ENCODE results near the gene ANKUB1.

The ANKUB1 gene

GRCh38 chr3:149744606-149745005, 47.7 kb downstream of the ANKUB1 start:
- H3K9ac ChIP-seq (ENCODE audit: low read length in 5 of 5): no peak overlapping the region
- H3K9me3 ChIP-seq (ENCODE audit: control insufficient read depth in 5 of 5, low read length in 5 of 5): no peaks in the 10 kb centered on the region
- peaks cover 50 to 81% (median 64%) of the 10 kb centered on the region in 5 donors for H3K36me3 ChIP-seq (ENCODE audit: control insufficient read depth in 5 of 5, insufficient read depth in 5 of 5, low read length in 5 of 5)
- H3K27me3 ChIP-seq (ENCODE audit: control insufficient read depth in 5 of 5, insufficient read depth in 4 of 5, low read length in 5 of 5): no peaks in the 10 kb centered on the region
- H3K4me1 ChIP-seq (ENCODE audit: control insufficient read depth in 5 of 5, insufficient read depth in 5 of 5, low read length in 5 of 5): no peaks in the 10 kb centered on the region
- no peak overlapping the region for H3K4me3 ChIP-seq (ENCODE audit: low read depth in 1 of 5, low read length in 5 of 5)
- H3K27ac ChIP-seq (ENCODE audit: low read depth, low read length): no peak overlapping the region

- H3K36me3 ChIP-seq (ENCODE audit: control insufficient read depth in 5 of 5, insufficient read depth in 5 of 5, low read length in 5 of 5): peaks cover 50 to 79% (median 66%) of the 10 kb centered on the region in 5 donors
- H3K9ac ChIP-seq (ENCODE audit: low read length in 5 of 5): no peak overlapping the region
- no peaks in the 10 kb centered on the region for H3K9me3 ChIP-seq (ENCODE audit: control insufficient read depth in 5 of 5, low read length in 5 of 5)
- no peaks in the 10 kb centered on the region for H3K27me3 ChIP-seq (ENCODE audit: control insufficient read depth in 5 of 5, insufficient read depth in 4 of 5, low read length in 5 of 5)
- no peak overlapping the region for H3K27ac ChIP-seq (ENCODE audit: low read depth, low read length)
- no peaks in the 10 kb centered on the region for H3K4me1 ChIP-seq (ENCODE audit: control insufficient read depth in 5 of 5, insufficient read depth in 5 of 5, low read length in 5 of 5)
- H3K4me3 ChIP-seq (ENCODE audit: low read depth in 1 of 5, low read length in 5 of 5): no peak overlapping the region
Measured at GRCh38 chr3:149744151-149744550, 48.2 kb downstream of the ANKUB1 start.

- H3K4me1 ChIP-seq (ENCODE audit: control insufficient read depth in 5 of 5, insufficient read depth in 5 of 5, low read length in 5 of 5): no peaks in the 10 kb centered on the region
- no peaks in the 10 kb centered on the region for H3K9me3 ChIP-seq (ENCODE audit: control insufficient read depth in 5 of 5, low read length in 5 of 5)
- no peak overlapping the region for H3K4me3 ChIP-seq (ENCODE audit: low read depth in 1 of 5, low read length in 5 of 5)
- H3K9ac ChIP-seq (ENCODE audit: low read length in 5 of 5): no peak overlapping the region
- peaks cover 20 to 47% (median 34%) of the 10 kb centered on the region in 5 donors for H3K36me3 ChIP-seq (ENCODE audit: control insufficient read depth in 5 of 5, insufficient read depth in 5 of 5, low read length in 5 of 5)
- H3K27ac ChIP-seq (ENCODE audit: low read depth, low read length): no peak overlapping the region
- H3K27me3 ChIP-seq (ENCODE audit: control insufficient read depth in 5 of 5, insufficient read depth in 4 of 5, low read length in 5 of 5): no peaks in the 10 kb centered on the region
Measured at GRCh38 chr3:149739396-149739795, 53.0 kb downstream of the ANKUB1 start.

- Histone ChIP-seq H3K27ac (ENCODE audit: low read depth, low read length) (no peak overlapping the region), H3K4me1 (ENCODE audit: control insufficient read depth in 5 of 5, insufficient read depth in 5 of 5, low read length in 5 of 5) (no peaks in the 10 kb centered on the region), H3K9ac (ENCODE audit: low read length in 5 of 5) (no peak overlapping the region), H3K9me3 (ENCODE audit: control insufficient read depth in 5 of 5, low read length in 5 of 5) (no peaks in the 10 kb centered on the region), H3K27me3 (ENCODE audit: control insufficient read depth in 5 of 5, insufficient read depth in 4 of 5, low read length in 5 of 5) (no peaks in the 10 kb centered on the region), H3K36me3 (ENCODE audit: control insufficient read depth in 5 of 5, insufficient read depth in 5 of 5, low read length in 5 of 5) (peaks cover 16 to 42% (median 29%) of the 10 kb centered on the region in 5 donors), H3K4me3 (ENCODE audit: low read depth in 1 of 5, low read length in 5 of 5) (no peak overlapping the region)
Measured at GRCh38 chr3:149738876-149739275, 53.5 kb downstream of the ANKUB1 start.

GRCh38 chr3:149736953-149737205, 55.5 kb downstream of the ANKUB1 start:
- H3K9ac ChIP-seq (ENCODE audit: low read length in 5 of 5): no peak overlapping the region
- no peaks in the 10 kb centered on the region for H3K9me3 ChIP-seq (ENCODE audit: control insufficient read depth in 5 of 5, low read length in 5 of 5)
- H3K4me3 ChIP-seq (ENCODE audit: low read depth in 1 of 5, low read length in 5 of 5): no peak overlapping the region
- H3K27me3 ChIP-seq (ENCODE audit: control insufficient read depth in 5 of 5, insufficient read depth in 4 of 5, low read length in 5 of 5): no peaks in the 10 kb centered on the region
- peaks cover 16 to 32% (median 27%) of the 10 kb centered on the region in 5 donors for H3K36me3 ChIP-seq (ENCODE audit: control insufficient read depth in 5 of 5, insufficient read depth in 5 of 5, low read length in 5 of 5)
- no peak overlapping the region for H3K27ac ChIP-seq (ENCODE audit: low read depth, low read length)
- H3K4me1 ChIP-seq (ENCODE audit: control insufficient read depth in 5 of 5, insufficient read depth in 5 of 5, low read length in 5 of 5): no peaks in the 10 kb centered on the region

GRCh38 chr3:149736175-149736952, 56.0 kb downstream of the ANKUB1 start:
- no peak overlapping the region for H3K4me3 ChIP-seq (ENCODE audit: low read depth in 1 of 5, low read length in 5 of 5)
- H3K9me3 ChIP-seq (ENCODE audit: control insufficient read depth in 5 of 5, low read length in 5 of 5): no peaks in the 10 kb centered on the region
- no peak overlapping the region for H3K27ac ChIP-seq (ENCODE audit: low read depth, low read length)
- H3K36me3 ChIP-seq (ENCODE audit: control insufficient read depth in 5 of 5, insufficient read depth in 5 of 5, low read length in 5 of 5): peaks cover 15 to 32% (median 24%) of the 10 kb centered on the region in 5 donors
- H3K4me1 ChIP-seq (ENCODE audit: control insufficient read depth in 5 of 5, insufficient read depth in 5 of 5, low read length in 5 of 5): no peaks in the 10 kb centered on the region
- no peak overlapping the region for H3K9ac ChIP-seq (ENCODE audit: low read length in 5 of 5)
- H3K27me3 ChIP-seq (ENCODE audit: control insufficient read depth in 5 of 5, insufficient read depth in 4 of 5, low read length in 5 of 5): no peaks in the 10 kb centered on the region

GRCh38 chr3:149732234-149732633, 60.1 kb downstream of the ANKUB1 start:
- Histone ChIP-seq H3K4me1 (ENCODE audit: control insufficient read depth in 5 of 5, insufficient read depth in 5 of 5, low read length in 5 of 5) (no peaks in the 10 kb centered on the region), H3K9ac (ENCODE audit: low read length in 5 of 5) (no peak overlapping the region), H3K4me3 (ENCODE audit: low read depth in 1 of 5, low read length in 5 of 5) (no peak overlapping the region), H3K36me3 (ENCODE audit: control insufficient read depth in 5 of 5, insufficient read depth in 5 of 5, low read length in 5 of 5) (peaks cover 0 to 8% (median 0%) of the 10 kb centered on the region in 5 donors), H3K9me3 (ENCODE audit: control insufficient read depth in 5 of 5, low read length in 5 of 5) (no peaks in the 10 kb centered on the region), H3K27ac (ENCODE audit: low read depth, low read length) (no peak overlapping the region), H3K27me3 (ENCODE audit: control insufficient read depth in 5 of 5, insufficient read depth in 4 of 5, low read length in 5 of 5) (no peaks in the 10 kb centered on the region)

- no peaks in the 10 kb centered on the region for H3K4me1 ChIP-seq (ENCODE audit: control insufficient read depth in 5 of 5, insufficient read depth in 5 of 5, low read length in 5 of 5)
- no peak overlapping the region for H3K4me3 ChIP-seq (ENCODE audit: low read depth in 1 of 5, low read length in 5 of 5)
- H3K27me3 ChIP-seq (ENCODE audit: control insufficient read depth in 5 of 5, insufficient read depth in 4 of 5, low read length in 5 of 5): no peaks in the 10 kb centered on the region
- no peak overlapping the region for H3K9ac ChIP-seq (ENCODE audit: low read length in 5 of 5)
- H3K36me3 ChIP-seq (ENCODE audit: control insufficient read depth in 5 of 5, insufficient read depth in 5 of 5, low read length in 5 of 5): peaks cover 0 to 3% (median 0%) of the 10 kb centered on the region in 5 donors
- no peak overlapping the region for H3K27ac ChIP-seq (ENCODE audit: low read depth, low read length)
- H3K9me3 ChIP-seq (ENCODE audit: control insufficient read depth in 5 of 5, low read length in 5 of 5): no peaks in the 10 kb centered on the region
Measured at GRCh38 chr3:149727656-149728055, 64.7 kb downstream of the ANKUB1 start.

- Histone ChIP-seq H3K9me3 (ENCODE audit: control insufficient read depth in 5 of 5, low read length in 5 of 5) (no peaks in the 10 kb centered on the region), H3K4me1 (ENCODE audit: control insufficient read depth in 5 of 5, insufficient read depth in 5 of 5, low read length in 5 of 5) (no peaks in the 10 kb centered on the region), H3K4me3 (ENCODE audit: low read depth in 1 of 5, low read length in 5 of 5) (no peak overlapping the region), H3K27ac (ENCODE audit: low read depth, low read length) (no peak overlapping the region), H3K9ac (ENCODE audit: low read length in 5 of 5) (no peak overlapping the region), H3K36me3 (ENCODE audit: control insufficient read depth in 5 of 5, insufficient read depth in 5 of 5, low read length in 5 of 5) (peaks cover 0 to 3% (median 0%) of the 10 kb centered on the region in 5 donors), H3K27me3 (ENCODE audit: control insufficient read depth in 5 of 5, insufficient read depth in 4 of 5, low read length in 5 of 5) (no peaks in the 10 kb centered on the region)
Measured at GRCh38 chr3:149726716-149727407, 65.5 kb downstream of the ANKUB1 start.

GRCh38 chr3:149723781-149724180, 68.6 kb downstream of the ANKUB1 start:
- Histone ChIP-seq H3K4me1 (ENCODE audit: control insufficient read depth in 5 of 5, insufficient read depth in 5 of 5, low read length in 5 of 5) (no peaks in the 10 kb centered on the region), H3K27me3 (ENCODE audit: control insufficient read depth in 5 of 5, insufficient read depth in 4 of 5, low read length in 5 of 5) (no peaks in the 10 kb centered on the region), H3K9ac (ENCODE audit: low read length in 5 of 5) (no peak overlapping the region), H3K9me3 (ENCODE audit: control insufficient read depth in 5 of 5, low read length in 5 of 5) (peaks cover 0 to 6% (median 4%) of the 10 kb centered on the region in 5 donors), H3K27ac (ENCODE audit: low read depth, low read length) (no peak overlapping the region), H3K4me3 (ENCODE audit: low read depth in 1 of 5, low read length in 5 of 5) (no peak overlapping the region), H3K36me3 (ENCODE audit: control insufficient read depth in 5 of 5, insufficient read depth in 5 of 5, low read length in 5 of 5) (no peaks in the 10 kb centered on the region)

Measured in subcutaneous abdominal adipose tissue (tissue), 5 donors.